GM19455 (cell line): ENCODE data around the gene NCAPG2.

Experiments used
- ATAC-seq: cut with Tn5 transposase; IDR thresholded peaks from one replicate; pipeline ENCODE4 v1.9.1; 2021; ENCODE audit not compliant: unreplicated experiment

Gene NCAPG2, protein sequence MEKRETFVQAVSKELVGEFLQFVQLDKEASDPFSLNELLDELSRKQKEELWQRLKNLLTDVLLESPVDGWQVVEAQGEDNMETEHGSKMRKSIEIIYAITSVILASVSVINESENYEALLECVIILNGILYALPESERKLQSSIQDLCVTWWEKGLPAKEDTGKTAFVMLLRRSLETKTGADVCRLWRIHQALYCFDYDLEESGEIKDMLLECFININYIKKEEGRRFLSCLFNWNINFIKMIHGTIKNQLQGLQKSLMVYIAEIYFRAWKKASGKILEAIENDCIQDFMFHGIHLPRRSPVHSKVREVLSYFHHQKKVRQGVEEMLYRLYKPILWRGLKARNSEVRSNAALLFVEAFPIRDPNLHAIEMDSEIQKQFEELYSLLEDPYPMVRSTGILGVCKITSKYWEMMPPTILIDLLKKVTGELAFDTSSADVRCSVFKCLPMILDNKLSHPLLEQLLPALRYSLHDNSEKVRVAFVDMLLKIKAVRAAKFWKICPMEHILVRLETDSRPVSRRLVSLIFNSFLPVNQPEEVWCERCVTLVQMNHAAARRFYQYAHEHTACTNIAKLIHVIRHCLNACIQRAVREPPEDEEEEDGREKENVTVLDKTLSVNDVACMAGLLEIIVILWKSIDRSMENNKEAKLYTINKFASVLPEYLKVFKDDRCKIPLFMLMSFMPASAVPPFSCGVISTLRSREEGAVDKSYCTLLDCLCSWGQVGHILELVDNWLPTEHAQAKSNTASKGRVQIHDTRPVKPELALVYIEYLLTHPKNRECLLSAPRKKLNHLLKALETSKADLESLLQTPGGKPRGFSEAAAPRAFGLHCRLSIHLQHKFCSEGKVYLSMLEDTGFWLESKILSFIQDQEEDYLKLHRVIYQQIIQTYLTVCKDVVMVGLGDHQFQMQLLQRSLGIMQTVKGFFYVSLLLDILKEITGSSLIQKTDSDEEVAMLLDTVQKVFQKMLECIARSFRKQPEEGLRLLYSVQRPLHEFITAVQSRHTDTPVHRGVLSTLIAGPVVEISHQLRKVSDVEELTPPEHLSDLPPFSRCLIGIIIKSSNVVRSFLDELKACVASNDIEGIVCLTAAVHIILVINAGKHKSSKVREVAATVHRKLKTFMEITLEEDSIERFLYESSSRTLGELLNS

DNA sequence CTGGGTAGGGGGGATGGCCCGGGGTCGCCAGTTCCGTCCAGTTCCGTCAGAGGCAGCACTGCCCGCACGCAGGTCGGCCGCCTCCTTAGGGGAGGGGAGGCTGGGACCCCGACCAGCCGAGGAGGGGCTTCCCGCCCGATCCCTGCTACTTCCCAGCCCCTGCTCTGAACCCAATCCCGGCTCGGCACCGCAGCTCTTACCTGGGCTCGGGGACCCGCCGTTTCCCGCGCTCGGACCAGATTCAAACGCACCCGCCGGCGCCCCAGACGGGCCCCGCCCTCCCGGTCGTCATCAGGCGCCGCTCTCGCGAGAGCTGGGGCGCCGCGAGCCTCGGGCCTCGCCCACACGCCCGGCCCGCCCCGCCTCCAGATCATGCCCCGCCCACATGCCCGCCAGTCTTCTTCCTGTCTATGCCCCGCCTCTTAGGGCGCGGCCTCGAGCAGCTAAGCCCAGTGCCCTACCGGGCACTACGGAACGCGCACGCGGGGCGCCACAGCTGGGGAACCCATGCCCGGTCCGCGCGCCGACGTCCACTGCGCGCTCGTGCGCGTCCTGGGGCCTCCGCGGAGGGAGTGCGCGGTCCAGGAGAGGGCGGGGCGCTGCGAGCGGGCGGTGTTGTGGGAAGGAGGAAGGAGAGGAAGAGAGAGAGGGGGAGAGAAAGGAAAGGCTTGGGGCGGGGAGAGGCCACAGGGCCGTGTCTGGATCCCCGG, at the start of gene NCAPG2:
Gene NCAPG2, minus strand, starts transcription at position 281 of the 710 bp plus-strand sequence. CDS start 2,905 bp downstream, outside the sequence.
- peak; percentile 95 for ATAC-seq

DNA sequence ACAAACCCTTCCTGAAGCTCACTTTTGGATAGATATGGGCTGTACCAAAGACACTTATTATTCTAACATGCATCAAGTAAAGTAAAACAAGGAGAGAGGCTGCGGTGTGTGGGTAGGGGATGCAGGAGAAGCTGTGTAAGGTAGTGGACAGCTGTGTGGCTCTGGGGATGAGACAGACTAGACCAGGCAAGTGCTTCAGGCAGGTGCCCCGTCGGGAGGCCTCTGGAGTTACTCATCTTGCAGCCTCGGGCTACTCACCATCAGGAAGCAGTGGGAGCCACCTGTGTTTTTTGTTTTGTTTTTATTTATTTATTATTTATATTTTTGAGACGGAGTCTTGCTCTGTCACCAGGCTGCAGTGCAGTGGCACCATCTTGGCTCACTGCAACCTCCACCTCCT, 49.3 kb upstream of the NCAPG2 start:
- ATAC-seq = no peak

DNA sequence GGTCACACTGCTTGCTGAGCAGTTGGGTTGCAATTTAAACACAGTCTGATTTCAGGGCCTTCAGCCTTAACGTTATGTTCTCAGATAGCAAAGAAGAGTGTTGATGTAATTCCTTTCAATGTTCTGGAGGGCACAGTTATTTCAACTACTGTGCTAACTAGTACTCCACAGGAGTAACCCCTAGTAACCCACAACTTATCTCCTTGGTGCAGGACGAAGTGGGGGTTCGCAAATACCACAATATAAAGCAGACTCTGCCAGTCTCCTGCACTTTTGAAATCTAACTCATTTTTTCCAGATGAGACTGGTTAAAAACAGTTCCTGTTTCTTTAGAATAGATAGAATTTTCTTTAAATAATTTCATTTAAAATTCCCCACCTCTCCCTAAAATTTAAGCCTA, 47.1 kb upstream of the NCAPG2 start:
- ATAC-seq = no peak

DNA sequence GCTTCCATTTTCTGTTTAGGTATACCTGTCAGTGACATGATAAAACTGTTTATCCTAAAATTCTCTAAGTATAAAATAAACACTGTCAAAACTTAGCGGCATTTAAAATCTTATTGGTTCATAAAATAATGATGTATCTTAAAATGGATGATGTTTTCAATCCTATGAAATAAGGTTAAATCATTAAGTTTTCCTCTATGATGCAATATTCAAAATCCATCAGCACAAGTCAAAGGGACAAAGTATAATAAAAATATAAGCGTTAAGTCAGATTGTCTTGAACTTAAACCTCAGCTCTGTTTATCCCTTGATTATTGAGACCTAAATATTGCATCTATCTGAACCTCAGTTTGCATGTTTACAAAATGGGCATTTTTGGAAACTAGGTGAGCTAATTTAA, 46.6 kb upstream of the NCAPG2 start:
- ATAC-seq = no peak

DNA sequence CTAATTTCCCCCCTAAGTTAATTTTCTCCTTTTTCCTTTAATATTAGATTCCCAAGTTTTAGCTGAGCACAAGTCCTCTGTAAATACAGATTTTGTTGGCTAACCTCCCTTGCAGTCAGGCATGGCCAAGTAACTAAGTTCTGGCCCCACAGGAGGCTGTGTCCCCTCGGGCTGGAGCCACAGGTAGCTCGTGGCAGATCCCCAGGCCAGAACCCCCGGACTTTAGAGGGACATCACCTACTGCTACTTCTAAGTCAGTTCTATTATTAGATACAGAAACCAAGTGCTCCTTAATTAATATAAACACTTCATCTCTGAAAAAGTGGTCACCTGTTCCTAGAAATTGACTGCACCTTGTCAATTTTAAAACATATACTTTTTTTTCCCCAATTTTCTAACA, 46.1 kb upstream of the NCAPG2 start:
- no peak for ATAC-seq

DNA sequence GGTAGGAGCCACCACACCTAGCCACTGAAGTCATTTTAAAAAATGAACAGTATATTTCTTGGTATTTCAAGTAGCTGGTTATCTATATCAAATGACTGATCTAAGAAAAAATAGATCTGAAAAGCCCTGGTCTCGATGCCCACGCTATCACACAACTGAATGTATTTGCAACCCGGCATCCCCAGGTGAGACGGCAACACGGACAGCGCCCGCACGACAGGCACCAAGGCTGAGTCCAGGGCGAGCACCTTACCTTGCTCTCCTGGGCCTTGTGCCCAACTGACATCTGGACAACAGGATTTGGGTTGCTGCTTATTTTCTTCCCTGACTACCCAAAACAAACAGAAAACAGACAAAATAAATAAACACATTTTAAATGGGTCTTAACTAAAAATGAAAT, 44.8 kb upstream of the NCAPG2 start:
- no peak for ATAC-seq

DNA sequence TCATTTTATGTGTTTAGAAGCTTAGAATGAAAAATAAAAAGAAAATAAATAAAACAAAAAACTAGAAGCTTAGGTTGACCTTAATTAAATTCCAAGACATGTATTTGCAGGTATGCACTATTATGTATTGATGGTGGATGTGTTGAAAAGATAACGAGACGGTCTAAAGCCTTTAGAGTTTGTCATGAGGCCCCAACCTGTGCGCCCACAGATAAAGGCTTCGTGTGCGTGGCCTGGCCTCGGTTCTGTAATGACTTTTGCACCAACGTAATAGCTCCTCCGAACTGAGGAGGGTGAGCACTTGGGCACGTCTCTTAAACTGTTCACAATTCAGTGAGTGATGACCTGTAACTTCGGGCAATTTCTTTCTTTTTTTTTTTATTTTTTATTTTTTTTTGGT, 43.7 kb upstream of the NCAPG2 start:
- ATAC-seq = no peak

DNA sequence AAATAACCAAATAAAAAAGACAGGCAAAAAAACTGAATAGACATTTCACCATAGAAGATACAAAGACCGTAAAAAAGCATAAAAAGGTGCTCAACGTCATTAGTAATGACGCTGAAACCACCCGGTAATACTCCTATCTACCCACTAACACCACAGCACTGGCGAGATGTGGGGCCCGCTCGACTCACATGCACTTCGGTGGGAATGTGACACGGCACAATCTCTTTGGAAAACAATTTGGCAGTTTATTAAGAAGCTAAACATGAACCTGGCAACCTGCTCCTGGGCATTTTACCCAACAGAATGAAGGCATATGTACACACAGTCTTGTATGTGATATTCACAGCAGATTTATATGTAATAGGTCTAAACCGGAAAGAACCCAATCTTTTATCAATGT, 42.8 kb upstream of the NCAPG2 start:
- ATAC-seq = no peak

DNA sequence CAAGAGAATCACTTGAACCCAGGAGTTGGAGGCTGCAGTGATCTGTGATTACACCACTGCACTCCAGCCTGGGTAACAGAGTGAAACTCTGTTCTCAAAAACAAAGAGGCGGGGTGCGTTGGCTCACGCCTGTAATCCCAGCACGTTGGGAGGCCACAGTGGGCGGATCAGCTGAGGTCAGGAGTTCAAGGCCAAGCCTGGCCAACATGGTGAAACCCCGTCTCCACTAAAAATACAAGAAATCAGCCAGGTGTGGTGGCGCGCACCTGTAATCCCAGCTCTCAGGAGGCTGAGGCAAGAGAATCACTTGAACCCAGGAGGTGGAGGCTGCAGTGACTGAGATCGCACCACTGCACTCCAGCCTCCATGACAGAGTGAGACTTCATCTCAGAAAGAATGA, 42.4 kb upstream of the NCAPG2 start:
- no peak for ATAC-seq

DNA sequence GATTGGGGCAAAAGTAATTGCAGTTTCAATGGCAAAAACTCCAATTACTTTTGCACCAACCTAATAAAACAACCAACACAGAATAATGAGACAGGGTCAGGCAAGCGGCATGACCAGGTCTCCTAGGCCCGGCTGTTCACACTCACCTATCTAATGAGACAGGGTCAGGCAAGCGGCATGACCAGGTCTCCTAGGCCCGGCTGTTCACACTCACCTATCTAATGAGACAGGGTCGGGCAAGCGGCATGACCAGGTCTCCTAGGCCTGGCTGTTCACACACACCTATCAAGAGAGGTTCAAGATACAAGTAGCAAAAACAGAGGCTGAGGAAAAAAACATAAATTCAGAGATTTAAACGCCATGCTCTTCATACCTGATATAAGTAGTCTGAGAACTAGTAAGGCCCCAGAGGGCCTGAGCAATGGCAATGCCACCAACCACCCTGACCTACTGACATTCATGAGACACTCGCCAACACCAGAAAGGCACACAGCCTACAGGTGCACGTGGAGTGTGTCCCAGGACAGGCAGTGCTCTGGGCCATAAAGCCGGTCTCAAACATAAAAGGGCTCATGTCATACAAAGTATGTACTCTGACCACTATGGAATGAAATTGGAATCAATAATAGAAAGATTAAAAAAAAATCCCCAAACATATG, 40.6 kb upstream of the NCAPG2 start:
- no peak for ATAC-seq

DNA sequence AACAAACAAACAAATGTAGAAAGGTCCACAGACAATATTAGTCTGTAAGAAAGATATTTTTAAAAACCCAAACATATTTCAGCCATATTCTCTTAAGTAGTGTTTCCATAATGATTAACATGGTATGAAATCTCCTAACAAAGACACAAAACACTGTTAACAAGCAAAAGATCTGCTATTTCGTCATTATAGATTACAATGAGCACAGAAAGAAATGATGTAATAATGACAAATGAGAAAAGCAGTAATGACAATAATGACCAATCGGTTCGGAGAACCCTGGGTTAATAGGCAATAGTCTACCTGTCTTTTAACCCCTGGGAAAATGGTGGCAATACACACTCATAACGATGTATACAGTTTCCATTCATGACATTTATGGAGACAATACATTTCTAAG, 39.5 kb upstream of the NCAPG2 start:
- no peak for ATAC-seq

DNA sequence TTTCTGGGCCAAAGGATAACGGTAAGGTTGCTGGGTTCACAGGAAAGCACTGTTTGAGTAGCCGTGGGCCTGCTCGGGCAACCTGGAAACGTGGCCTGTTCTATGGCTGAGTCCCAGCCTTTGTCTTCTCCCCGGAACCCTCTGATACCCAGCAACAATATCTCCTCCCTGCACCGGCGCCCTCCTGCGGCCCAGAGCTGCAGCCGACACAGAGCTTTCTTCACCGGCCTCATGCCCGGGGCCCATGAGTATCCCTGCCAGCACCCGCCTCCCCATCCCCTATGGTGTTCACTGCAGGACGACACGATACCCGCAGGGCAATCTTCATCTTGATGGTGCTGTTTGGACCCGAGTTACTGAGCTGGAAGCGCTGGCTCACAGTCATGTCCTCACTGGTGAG, 38.6 kb upstream of the NCAPG2 start:
- no peak for ATAC-seq

DNA sequence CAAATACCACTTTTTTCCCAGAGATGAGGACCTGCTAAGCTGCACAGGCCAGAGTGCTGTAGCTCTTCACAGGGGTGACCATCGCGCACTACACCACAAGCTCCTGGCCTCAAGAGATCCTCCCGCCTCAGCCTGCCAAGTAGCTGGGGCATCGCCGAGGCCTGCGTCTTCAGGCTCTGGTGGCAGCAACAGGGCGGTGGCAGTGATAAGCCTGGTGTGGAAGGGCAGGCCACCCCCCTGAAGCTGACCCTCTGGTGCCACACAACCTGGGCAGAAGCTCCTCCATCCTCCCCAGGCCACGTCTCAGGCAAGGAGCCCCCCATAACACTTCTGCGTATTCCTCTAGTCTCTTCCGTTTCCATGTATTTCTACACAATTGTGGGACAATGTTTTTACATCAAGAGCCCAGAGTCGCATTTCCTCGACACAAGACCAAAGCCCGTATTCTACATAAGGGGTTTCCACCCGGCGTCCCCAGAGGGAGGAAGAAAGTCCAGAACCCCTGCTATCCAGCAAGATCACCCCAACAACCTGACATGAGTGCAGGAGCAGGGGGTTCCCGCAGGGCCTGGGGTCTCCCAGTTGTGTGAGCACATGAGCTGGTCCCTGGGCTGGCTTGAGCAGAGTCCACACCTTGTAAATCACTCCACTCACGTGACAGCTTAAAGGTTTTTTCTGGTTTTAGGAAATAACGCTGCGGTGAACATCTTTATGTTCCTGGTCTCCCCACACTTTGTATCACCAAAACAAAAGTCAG, 37.6 kb upstream of the NCAPG2 start:
- no peak for ATAC-seq

DNA sequence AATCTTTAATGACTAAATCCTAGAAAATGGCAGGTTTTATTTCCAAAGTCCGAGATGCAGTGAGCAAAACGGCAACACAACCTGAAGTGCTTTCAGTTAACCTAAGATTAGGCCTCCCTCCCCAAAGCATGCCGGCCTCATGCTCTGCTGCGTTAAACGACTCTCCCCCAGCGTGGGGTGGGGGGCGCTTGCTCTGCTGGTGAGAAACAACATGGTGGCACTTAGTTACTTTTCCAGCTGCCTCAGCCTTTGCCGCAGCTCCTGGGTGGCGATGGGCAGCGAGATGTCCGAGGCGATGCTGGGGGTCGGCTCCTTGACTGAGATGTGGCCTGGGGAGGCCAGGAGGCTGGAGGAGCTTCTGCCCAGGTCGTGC, 36.7 kb upstream of the NCAPG2 start:
- no peak for ATAC-seq

DNA sequence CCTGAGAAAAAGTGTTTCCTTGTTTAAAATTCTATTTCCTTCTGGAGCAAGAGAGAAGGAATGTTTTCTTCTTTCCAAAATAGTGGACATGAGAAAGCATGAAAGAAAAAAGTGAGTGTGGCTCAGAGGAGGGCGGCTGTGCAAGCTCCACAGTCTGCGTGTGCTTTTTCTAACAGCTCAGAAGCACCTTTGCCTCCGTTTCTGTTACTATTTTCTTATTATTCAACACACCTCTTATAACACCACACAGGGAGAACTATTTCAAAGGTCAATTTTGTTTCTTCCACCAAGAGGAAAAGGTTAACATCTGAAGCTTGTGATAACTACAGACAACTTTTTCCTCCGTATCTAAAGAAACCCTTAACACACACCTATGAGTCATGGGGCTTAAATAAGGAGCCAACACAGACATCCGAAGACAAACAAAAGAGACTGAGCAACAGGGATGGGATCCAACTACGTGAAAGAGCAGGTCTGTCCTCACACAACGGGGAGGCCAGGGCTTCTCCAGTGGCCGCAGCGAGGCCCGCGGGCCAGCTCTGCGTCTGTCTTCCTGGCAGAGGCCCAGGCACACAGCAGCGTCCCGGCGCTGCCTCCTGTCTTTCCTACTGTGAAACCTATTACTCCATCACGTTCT, 36.2 kb upstream of the NCAPG2 start:
- ATAC-seq = no peak

DNA sequence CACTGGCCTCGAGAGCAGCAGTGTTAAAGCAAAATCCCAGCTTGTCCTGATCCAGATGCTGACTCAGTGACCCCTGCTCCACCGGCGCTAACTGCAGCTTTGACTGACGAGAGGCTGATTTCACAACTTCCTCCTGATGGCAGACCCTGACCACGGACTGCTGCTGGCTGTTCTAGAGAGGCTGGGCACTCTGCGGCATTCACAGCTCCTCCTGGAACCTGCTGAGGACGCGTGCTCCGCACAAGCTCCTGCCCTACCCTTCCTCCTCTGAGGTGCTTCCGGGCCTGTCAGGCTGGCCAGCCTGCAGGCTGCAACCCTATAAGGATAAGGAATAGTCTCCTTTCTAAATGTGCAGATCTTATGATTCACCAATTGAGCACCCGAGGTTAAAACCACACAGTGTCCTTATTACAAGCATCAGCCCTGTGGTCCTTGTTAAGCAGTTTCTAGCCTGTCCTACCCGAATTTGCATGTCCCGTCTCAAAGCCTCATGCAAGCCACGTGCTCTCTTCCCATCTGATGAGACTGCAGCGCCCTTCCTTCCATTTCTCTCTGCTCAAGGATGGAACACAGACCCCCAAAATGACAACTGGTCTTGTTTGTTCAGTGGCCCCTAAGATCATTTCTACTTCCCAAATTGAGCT, 35.5 kb upstream of the NCAPG2 start:
- no peak for ATAC-seq

DNA sequence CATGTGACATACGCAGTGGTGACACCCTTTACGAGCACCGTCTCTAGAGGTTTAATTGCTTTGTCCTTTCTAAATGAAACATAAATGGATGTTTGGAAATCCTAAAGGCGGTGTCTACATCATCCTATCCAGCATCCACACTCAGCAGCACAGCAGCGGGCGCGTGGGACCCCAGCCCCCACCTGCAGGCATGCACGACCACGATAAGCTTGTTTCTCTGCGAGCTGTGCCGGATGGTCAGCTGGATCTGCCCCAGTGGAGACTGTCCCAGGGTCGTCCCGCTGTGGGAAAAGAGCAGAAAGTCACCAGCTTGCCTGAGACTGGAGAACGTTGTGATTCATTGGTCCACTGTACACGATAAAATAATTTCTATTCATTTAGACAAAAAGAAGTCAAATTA, 34.2 kb upstream of the NCAPG2 start:
- ATAC-seq = no peak

DNA sequence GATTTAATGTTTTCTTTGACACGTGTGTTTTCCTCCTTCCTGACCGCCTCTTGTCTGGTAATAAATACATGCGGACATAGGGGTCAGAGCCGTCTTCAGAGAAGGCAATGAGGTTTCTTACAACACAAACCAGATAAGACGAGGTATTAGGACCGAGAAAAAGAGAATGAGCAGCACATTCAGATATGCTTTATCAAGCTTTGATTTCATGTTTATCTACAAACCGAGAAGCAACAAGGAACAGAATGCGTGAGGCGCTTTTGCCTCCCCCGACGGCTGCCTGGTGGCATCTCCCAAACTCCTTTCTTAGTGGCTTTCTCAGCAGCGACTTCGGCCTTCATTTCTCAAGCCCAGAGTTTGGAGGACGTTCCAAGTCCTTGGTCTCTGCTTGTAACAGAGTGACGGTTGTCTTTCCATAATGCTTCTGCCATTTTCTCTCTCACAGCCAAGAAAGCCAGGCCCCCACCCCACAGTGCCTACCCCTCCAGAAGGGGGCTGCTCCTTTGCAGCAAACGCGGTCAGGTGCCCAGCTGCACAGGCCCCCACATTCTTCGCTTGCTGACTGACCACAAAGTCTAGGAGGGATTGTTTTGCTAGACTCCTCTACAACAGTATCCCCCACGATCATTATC, 32.6 kb upstream of the NCAPG2 start:
- no peak for ATAC-seq
